Measurements from ENCODE around the gene S1PR1.
"Not testable (repeated sequence)": the region's sequence is repeated elsewhere in the genome, so short reads cannot be mapped to it uniquely, and the experiment has no call there.

The S1PR1 gene

DNA sequence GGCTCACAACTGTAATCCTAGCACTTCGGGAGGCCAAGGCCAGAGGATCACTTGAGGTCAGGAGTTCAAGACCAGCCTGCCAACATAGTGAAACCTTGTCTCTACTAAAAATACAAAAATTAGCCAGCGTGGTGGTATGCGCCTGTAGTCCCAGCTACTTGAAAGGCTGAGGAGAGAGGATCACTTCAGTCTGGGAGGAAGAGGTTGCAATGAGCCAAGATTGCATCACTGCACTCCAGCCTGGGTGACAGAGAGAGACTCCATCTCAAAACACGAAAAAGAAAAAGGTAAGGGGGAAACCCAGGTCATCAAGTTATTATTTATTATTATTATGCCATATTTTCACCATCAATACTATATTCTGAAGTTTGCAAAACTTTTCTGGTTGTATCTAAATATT is 30.7 kb upstream of the S1PR1 start:
- H3K9me3 Mint-ChIP-seq, H3K27me3 Mint-ChIP-seq, H3K27ac Mint-ChIP-seq, DNase-seq, H3K4me3 Mint-ChIP-seq, H3K36me3 Mint-ChIP-seq: not testable (repeated sequence)
- ATAC-seq (replicated peaks): peak; percentile 20 to 36
- peaks cover 12 to 13% of the 10 kb centered on the region in 2 donors for H3K4me1 Mint-ChIP-seq

GRCh38 chr1:101207271-101207670 is 29.5 kb upstream of the S1PR1 start:
- H3K27me3 Mint-ChIP-seq; H3K4me3 Mint-ChIP-seq; H3K27ac Mint-ChIP-seq; DNase-seq; H3K36me3 Mint-ChIP-seq; H3K9me3 Mint-ChIP-seq; ATAC-seq (replicated peaks): not testable (repeated sequence)
- peaks cover 12 to 13% of the 10 kb centered on the region in 2 donors for H3K4me1 Mint-ChIP-seq

DNA sequence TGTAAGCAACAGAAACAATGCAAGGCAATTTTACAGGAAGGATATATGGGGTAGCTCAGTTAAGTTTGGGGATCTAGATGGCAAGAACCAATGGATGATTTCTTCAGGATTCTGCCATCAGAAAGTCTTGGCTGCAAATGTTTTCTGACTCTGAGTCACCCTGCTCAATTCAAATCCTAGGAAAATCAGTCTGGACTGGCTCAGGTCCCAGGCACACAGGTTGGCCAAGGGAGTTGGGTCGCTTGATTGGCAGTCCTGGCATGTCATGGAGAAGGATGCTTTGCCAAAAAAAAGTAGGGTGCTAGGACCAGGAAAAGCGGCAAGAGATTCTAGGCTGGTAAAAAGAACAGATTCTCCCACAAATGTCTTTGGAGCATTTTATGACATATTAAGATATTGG is 28.9 kb upstream of the S1PR1 start:
- no peak overlapping the region for H3K27ac Mint-ChIP-seq
- H3K27me3 Mint-ChIP-seq: no peaks in the 10 kb centered on the region
- no peak for ATAC-seq (replicated peaks)

DNA sequence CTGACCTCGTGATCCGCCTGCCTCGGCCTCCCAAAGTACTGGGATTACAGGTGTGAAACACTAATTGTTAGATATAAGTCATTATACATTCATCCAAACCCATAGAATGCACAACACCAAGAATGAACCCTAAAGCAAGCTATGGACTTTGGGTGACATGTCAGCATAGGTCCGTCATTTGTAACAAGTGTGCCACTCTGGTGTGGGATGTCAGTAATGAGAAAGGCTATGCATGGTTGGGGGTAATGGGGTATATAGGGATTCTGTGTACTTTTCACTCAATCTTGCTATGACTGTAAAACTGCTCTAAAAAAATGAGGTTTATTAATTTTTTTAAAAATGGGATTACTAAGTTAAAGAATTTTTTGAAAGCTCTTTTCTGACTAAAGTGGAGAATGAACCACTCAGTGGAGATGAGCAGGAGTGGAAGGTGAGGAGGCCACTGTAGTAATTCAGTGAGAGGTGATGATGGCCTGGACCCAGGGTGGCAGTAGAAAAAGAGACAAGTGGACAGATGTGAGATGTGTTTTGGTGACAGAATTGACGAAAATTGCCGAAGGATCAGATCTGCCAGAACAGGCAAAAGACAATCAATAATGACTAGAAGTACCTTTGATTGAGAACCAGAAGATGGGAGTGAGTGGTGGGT is 21.3 kb upstream of the S1PR1 start:
- Mint-ChIP-seq H3K27ac (no peak overlapping the region), H3K9me3 (peaks cover 0 to 1% of the 10 kb centered on the region in 2 donors), H3K4me3 (no peak overlapping the region), H3K27me3 (no peaks in the 10 kb centered on the region), H3K4me1 (peaks cover 4 to 6% of the 10 kb centered on the region in 2 donors), H3K36me3 (no peaks in the 10 kb centered on the region)
- DNase-seq (no peak), ATAC-seq (replicated peaks) (peak in 1 of 2 donors; percentile 45)

More for the DNA sequence above, 28.9 kb upstream of the S1PR1 start:
- DNase-seq: no peak
- Mint-ChIP-seq H3K4me1 (peaks cover 12 to 13% of the 10 kb centered on the region in 2 donors), H3K4me3 (no peak overlapping the region), H3K9me3 (no peaks in the 10 kb centered on the region), H3K36me3 (no peaks in the 10 kb centered on the region)

GRCh38 chr1:101216623-101217022 is 20.2 kb upstream of the S1PR1 start:
- DNase-seq (no peak), ATAC-seq (replicated peaks) (no peak)
- Mint-ChIP-seq H3K27me3 (no peaks in the 10 kb centered on the region), H3K27ac (no peak overlapping the region), H3K4me1 (peaks cover 9 to 16% of the 10 kb centered on the region in 2 donors), H3K4me3 (no peak overlapping the region), H3K9me3 (peaks cover 0 to 1% of the 10 kb centered on the region in 2 donors), H3K36me3 (no peaks in the 10 kb centered on the region)

- H3K27me3 Mint-ChIP-seq: no peaks in the 10 kb centered on the region
- H3K36me3 Mint-ChIP-seq: no peaks in the 10 kb centered on the region
- no peak for DNase-seq
- H3K27ac Mint-ChIP-seq: no peak overlapping the region
- peaks cover 15 to 22% of the 10 kb centered on the region in 2 donors for H3K4me1 Mint-ChIP-seq
- H3K9me3 Mint-ChIP-seq: peaks cover 0 to 1% of the 10 kb centered on the region in 2 donors
- H3K4me3 Mint-ChIP-seq: no peak overlapping the region
- no peak for ATAC-seq (replicated peaks)
Observed at GRCh38 chr1:101217148-101217547, 19.7 kb upstream of the S1PR1 start.

DNA sequence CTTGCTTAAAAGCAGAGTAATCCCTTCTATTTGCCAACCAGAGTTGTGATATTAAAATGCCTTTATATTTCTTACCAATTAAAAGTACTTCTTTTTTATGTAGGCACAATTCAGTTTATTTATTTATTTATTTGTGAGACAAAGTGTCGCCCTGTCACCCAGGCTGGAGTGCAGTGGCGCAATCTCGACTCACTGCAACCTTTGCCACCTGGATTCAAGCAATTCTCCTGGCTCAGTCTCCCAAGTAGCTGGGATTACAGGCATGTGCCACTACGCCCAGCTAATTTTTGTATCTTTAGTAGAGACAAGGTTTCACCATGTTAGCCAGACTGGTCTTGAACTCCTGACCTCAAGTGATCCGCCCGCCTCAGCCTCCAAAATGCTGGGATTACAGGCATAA is 17.9 kb upstream of the S1PR1 start:
- H3K4me1 Mint-ChIP-seq: peaks cover 17 to 28% of the 10 kb centered on the region in 2 donors
- H3K27ac Mint-ChIP-seq; ATAC-seq (replicated peaks); DNase-seq; H3K27me3 Mint-ChIP-seq; H3K36me3 Mint-ChIP-seq; H3K9me3 Mint-ChIP-seq; H3K4me3 Mint-ChIP-seq: not testable (repeated sequence)

DNA sequence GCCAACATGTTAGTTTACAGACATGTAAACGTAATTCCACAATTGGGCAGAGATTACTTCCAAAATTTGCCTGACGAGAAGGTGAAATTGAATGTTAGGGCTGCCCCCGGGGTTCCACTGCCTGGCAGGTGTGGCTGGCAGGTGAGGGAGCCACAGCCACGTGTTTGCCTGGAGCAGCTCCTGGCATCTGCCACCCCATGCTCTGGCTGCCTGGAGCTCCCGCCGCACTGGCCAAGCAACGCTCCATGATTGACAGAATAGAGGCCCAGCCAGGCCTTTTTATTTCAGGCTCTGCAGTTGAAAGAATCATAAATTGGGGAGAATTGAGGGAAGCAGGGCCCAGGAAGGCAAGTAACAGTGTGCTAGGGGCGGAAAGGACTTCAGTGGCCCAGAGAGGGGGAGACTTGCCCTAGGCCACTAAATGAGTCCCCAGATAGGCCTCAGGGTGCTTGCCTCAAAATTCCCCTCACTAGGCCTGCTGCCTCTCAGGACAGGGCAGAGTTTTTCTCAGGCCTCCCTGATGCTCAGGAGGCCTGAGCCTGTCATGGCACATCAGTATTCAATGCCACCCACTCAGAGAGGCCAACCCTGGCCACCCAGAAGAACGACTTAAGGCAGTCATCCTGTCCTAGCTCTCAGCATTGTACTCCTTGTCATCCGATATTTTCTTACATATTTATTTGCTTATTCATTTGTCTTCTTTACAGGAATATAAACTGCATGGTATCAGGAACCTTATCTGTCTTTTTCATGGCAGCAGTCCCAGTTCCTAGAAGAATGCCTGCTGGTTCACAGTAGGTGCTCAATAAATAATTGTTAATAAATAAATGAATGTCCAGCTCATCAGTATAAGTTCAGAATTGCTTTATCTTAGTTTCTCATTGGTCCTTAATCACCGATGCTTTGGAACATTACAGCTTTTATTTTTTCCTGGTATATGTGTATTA is 16.6 kb upstream of the S1PR1 start:
- Mint-ChIP-seq H3K4me3 (no peak overlapping the region), H3K4me1 (peaks cover 18 to 28% of the 10 kb centered on the region in 2 donors), H3K9me3 (no peaks in the 10 kb centered on the region), H3K36me3 (no peaks in the 10 kb centered on the region), H3K27ac (no peak overlapping the region), H3K27me3 (no peaks in the 10 kb centered on the region)
- ATAC-seq (replicated peaks): no peak
- DNase-seq: no peak

DNA sequence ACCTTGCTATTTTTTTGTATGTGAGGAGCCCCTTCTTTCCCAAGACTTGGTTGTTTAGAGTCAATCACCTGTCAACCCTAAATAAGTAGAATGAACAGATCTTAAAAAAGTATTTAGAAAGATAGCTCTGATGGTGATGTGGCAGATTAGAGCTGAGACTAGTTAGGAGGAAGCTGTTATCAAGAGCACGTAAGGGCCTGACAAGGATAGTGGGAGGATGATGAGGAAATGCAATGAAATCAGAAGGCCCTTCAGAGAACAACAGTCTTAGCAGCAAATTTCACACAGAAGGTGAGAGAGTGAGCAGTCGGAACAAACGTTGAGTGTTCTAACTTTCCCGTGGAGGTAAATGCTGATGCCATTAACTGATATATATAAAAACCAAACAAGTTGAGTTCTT is 15.9 kb upstream of the S1PR1 start:
- H3K4me1 Mint-ChIP-seq: peaks cover 14 to 28% of the 10 kb centered on the region in 2 donors
- ATAC-seq (replicated peaks): no peak
- no peaks in the 10 kb centered on the region for H3K27me3 Mint-ChIP-seq
- no peaks in the 10 kb centered on the region for H3K9me3 Mint-ChIP-seq
- no peak for DNase-seq
- H3K27ac Mint-ChIP-seq: no peak overlapping the region
- no peak overlapping the region for H3K4me3 Mint-ChIP-seq
- no peaks in the 10 kb centered on the region for H3K36me3 Mint-ChIP-seq

DNA sequence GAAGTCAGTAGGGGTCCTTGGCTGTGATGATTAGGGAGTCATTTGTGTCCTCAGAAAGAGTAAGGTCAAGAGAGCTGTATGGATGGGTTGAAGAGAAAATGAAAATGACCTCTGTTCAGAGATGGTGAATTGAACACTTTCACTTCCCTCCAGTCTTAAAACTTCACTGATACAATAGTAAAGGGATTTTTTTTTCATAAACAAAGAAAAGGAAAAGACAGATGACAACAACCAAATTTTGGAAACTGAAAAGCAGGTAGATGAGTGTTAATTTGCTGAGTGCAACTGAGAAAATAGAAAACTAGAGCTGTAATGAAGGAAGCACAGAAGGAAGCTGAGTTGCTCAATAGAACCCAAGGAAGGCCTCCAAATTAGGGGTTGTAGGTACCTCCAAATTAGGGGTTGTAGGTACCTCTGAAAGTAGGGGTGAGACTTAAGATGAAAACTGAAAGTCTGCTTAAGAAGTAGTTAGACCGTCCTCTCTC is 14.8 kb upstream of the S1PR1 start:
- H3K9me3 Mint-ChIP-seq: no peaks in the 10 kb centered on the region
- peaks cover 14 to 28% of the 10 kb centered on the region in 2 donors for H3K4me1 Mint-ChIP-seq
- DNase-seq: no peak
- H3K27ac Mint-ChIP-seq: peak overlapping the region; percentile 91
- H3K36me3 Mint-ChIP-seq: no peaks in the 10 kb centered on the region
- no peaks in the 10 kb centered on the region for H3K27me3 Mint-ChIP-seq
- peak; percentile 98 for ATAC-seq (replicated peaks)
- H3K4me3 Mint-ChIP-seq: peak overlapping the region; percentile 31 to 56

- Mint-ChIP-seq H3K27me3 (no peaks in the 10 kb centered on the region), H3K4me1 (peaks cover 8 to 28% of the 10 kb centered on the region in 2 donors), H3K36me3 (peaks cover 3% of the 10 kb centered on the region in 2 donors), H3K27ac (no peak overlapping the region), H3K9me3 (peaks cover 4 to 6% of the 10 kb centered on the region in 2 donors), H3K4me3 (no peak overlapping the region)
- ATAC-seq (replicated peaks) (no peak), DNase-seq (no peak)
Observed at GRCh38 chr1:101227837-101228236, 9.0 kb upstream of the S1PR1 start.

GRCh38 chr1:101228424-101229134 is 8.2 kb upstream of the S1PR1 start:
- ATAC-seq (replicated peaks) (no peak), DNase-seq (no peak)
- H3K4me3 Mint-ChIP-seq: no peak overlapping the region
- peaks cover 3% of the 10 kb centered on the region in 2 donors for H3K36me3 Mint-ChIP-seq
- H3K27me3 Mint-ChIP-seq: no peaks in the 10 kb centered on the region
- H3K9me3 Mint-ChIP-seq: peaks cover 4 to 6% of the 10 kb centered on the region in 2 donors
- peaks cover 13 to 35% of the 10 kb centered on the region in 2 donors for H3K4me1 Mint-ChIP-seq
- H3K27ac Mint-ChIP-seq: no peak overlapping the region

DNA sequence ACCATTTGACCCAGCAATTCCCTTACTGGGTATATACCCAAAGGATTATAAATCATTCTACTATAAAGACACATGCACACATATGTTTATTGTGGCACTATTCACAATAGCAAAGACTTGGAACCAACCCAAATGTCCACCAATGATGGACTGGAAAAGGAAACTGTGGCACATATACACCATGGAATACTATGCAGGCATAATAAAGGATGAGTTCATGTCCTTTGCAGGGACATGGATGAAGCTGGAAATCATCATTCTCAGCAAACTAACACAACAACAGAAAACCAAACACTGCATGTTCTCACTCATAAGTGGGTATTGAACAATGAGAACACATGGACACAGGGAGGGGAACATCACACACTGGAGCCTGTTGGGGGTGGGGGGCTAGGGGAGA is 4.6 kb upstream of the S1PR1 start:
- not testable (repeated sequence) for H3K36me3 Mint-ChIP-seq; DNase-seq; H3K27ac Mint-ChIP-seq; H3K27me3 Mint-ChIP-seq; H3K9me3 Mint-ChIP-seq; H3K4me3 Mint-ChIP-seq; ATAC-seq (replicated peaks)
- peaks cover 27 to 52% of the 10 kb centered on the region in 2 donors for H3K4me1 Mint-ChIP-seq

- DNase-seq (no peak), ATAC-seq (replicated peaks) (no peak)
- H3K4me1 Mint-ChIP-seq: peaks cover 26 to 54% of the 10 kb centered on the region in 2 donors
- H3K27ac Mint-ChIP-seq: no peak overlapping the region
- peaks cover 4 to 6% of the 10 kb centered on the region in 2 donors for H3K9me3 Mint-ChIP-seq
- H3K27me3 Mint-ChIP-seq: no peaks in the 10 kb centered on the region
- H3K36me3 Mint-ChIP-seq: peaks cover 6 to 7% of the 10 kb centered on the region in 2 donors
- no peak overlapping the region for H3K4me3 Mint-ChIP-seq
Observed at GRCh38 chr1:101233495-101233894, 3.3 kb upstream of the S1PR1 start.
